Measurements from ENCODE around the gene MLANA.

Gene MLANA

DNA sequence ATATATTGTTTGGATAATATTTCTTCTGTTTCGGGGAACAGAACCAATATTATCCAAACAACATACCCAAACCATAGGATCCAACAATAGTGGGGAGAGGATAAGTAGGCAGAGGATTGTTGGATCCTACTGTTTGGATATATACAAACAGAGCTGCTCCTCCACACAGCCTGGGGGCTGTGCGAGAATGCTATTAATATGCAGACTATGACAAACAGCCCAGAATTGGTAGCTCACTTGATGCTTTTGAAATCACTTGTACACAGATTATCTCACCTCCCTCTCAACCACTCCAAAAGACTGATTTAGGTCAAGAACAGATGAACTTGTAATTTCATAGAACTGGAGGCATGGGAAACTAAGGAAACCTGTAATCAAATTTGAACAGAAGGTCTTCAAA, 24.4 kb upstream of the MLANA start (continued):
- TF ChIP-seq BCL11B (tag by site-specific recombination; IDR thresholded peaks at IDR 0.05; ENCODE audit: low read depth): no peak
- no peak for TF ChIP-seq SCRT2 (tag by site-specific recombination; IDR thresholded peaks at IDR 0.05)
- no peak for TF ChIP-seq SP2 (tag by site-specific recombination; IDR thresholded peaks at IDR 0.05)
- no peak for TF ChIP-seq RBAK (tag by site-specific recombination; IDR thresholded peaks at IDR 0.05)
- TF ChIP-seq, protein P1, sequence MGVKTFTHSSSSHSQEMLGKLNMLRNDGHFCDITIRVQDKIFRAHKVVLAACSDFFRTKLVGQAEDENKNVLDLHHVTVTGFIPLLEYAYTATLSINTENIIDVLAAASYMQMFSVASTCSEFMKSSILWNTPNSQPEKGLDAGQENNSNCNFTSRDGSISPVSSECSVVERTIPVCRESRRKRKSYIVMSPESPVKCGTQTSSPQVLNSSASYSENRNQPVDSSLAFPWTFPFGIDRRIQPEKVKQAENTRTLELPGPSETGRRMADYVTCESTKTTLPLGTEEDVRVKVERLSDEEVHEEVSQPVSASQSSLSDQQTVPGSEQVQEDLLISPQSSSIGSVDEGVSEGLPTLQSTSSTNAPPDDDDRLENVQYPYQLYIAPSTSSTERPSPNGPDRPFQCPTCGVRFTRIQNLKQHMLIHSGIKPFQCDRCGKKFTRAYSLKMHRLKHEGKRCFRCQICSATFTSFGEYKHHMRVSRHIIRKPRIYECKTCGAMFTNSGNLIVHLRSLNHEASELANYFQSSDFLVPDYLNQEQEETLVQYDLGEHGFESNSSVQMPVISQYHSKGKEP (tag by site-specific recombination; IDR thresholded peaks at IDR 0.05): no peak
- no peak for TF ChIP-seq ZNF19 (tag by site-specific recombination; IDR thresholded peaks at IDR 0.05; ENCODE audit: low read depth)
- TF ChIP-seq IKZF3 (tag by site-specific recombination; IDR thresholded peaks at IDR 0.05): no peak
- no peak for TF ChIP-seq ZNF791 (tag by site-specific recombination; IDR thresholded peaks at IDR 0.05)
- TF ChIP-seq ZNF37A (tag by site-specific recombination; IDR thresholded peaks at IDR 0.05): no peak
- no peak for TF ChIP-seq MYNN (tag by site-specific recombination; IDR thresholded peaks at IDR 0.05; ENCODE audit: borderline replicate concordance)

- no peak overlapping the region for H3K27ac ChIP-seq (ENCODE audit: extremely low read depth, low read depth, low read length)
- TF ChIP-seq ZNF10 (tag by site-specific recombination; IDR thresholded peaks at IDR 0.05) (no peak), ZNF157 (tag by site-specific recombination; IDR thresholded peaks at IDR 0.05) (no peak), ZBTB7A (tag by site-specific recombination; IDR thresholded peaks at IDR 0.05; ENCODE audit: low read depth) (no peak), ZNF404 (tag by site-specific recombination; IDR thresholded peaks at IDR 0.05) (no peak), ZFP3 (tag by site-specific recombination; IDR thresholded peaks at IDR 0.05; ENCODE audit: low read depth) (no peak), KLF16 (tag by site-specific recombination; IDR thresholded peaks at IDR 0.05) (no peak), ZNF658 (tag by site-specific recombination; IDR thresholded peaks at IDR 0.05) (no peak), ZNF324 (tag by site-specific recombination; IDR thresholded peaks at IDR 0.05) (no peak), ZIC2 (tag by site-specific recombination; IDR thresholded peaks at IDR 0.05) (no peak), ZNF549 (tag by site-specific recombination; IDR thresholded peaks at IDR 0.05) (no peak), SETDB1 (IDR thresholded peaks at IDR 0.05; ENCODE audit: insufficient read length, low read length) (no peak), ZNF155 (tag by site-specific recombination; IDR thresholded peaks at IDR 0.05) (no peak), PRDM1 (tag by site-specific recombination; IDR thresholded peaks at IDR 0.05) (no peak), ZNF133 (tag by site-specific recombination; IDR thresholded peaks at IDR 0.05) (no peak), ZNF341 (tag by site-specific recombination; IDR thresholded peaks at IDR 0.05; ENCODE audit: low read depth) (no peak), FEZF1 (tag by site-specific recombination; IDR thresholded peaks at IDR 0.05) (no peak), ZSCAN23 (tag by site-specific recombination; IDR thresholded peaks at IDR 0.05) (no peak), OSR2 (tag by site-specific recombination; IDR thresholded peaks at IDR 0.05) (no peak)
- H3K4me3 ChIP-seq (ENCODE audit: low read depth, low read length): no peak overlapping the region
- ChIA-PET CTCF (interaction anchor here (0.5 to 1.4 kb wide), 2 partner anchors 16 to 439 kb away, joined by 3 read pairs; no protein-coding TSS in a partner anchor), POLR2A (no interaction called here)
- no peaks in the 10 kb centered on the region for H3K4me1 ChIP-seq (ENCODE audit: control insufficient read depth, insufficient read depth, low read length)
- no peaks in the 10 kb centered on the region for H3K36me3 ChIP-seq (ENCODE audit: control insufficient read depth in 2 of 2, insufficient read depth in 1 of 2, low read length in 2 of 2)
- no peaks in the 10 kb centered on the region for H3K9me3 ChIP-seq (ENCODE audit: control insufficient read depth, insufficient read depth, low read depth, low read length)
Measured at GRCh38 chr9:5866685-5867084, 24.0 kb upstream of the MLANA start.

All from HEK293 (cell line).